Neuron (in vitro differentiated cells): ENCODE data around the gene INSYN2A.

Experiments used
- H2AFZ ChIP-seq: one replicate; pipeline ENCODE4 v1.6.1; 2013; ENCODE audit warnings: low read depth, mild to moderate bottlenecking, inconsistent platforms, low read length, moderate library complexity
- H3K27me3 ChIP-seq: one replicate; pipeline ENCODE4 v1.6.1; 2013; ENCODE audit warnings: low read length; ENCODE audit not compliant: insufficient read depth
- H3K36me3 ChIP-seq: one replicate; pipeline ENCODE4 v1.6.1; 2013; ENCODE audit warnings: low read length; ENCODE audit not compliant: insufficient read depth
- H3K4me1 ChIP-seq: one replicate; pipeline ENCODE4 v1.6.1; 2013; ENCODE audit warnings: low read length; ENCODE audit not compliant: insufficient read depth
- H3K4me3 ChIP-seq: 2 replicates; pipeline ENCODE4 v1.5.1; 2013; ENCODE audit warnings: mild to moderate bottlenecking, low read length, moderate library complexity
- H3K9me3 ChIP-seq: one replicate; pipeline ENCODE4 v1.6.1; 2013; ENCODE audit warnings: low read length

Gene INSYN2A

DNA sequence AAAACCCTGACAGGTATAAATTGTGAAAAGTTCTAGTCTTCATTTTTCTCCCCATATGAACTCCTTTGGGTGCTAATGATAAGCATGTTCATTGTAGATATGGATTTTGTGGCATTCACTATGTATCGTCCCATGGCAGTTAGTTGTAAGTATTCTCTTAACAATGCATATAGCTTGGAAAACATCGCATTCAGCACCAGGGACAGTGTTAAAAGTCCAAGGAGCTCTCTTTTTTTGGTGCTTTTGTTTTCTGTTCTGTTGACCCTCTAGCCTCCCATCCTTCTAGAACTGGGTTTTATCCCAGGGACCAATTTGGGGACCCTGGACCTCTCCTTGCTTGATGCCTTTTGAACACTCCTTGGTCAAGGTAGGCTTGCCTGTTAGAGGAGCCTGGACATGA, 37.7 kb downstream of the INSYN2A start:
- no peak overlapping the region for H2AFZ ChIP-seq
- H3K27me3 ChIP-seq, result no peaks in the 10 kb centered on the region
- peaks cover 8% of the 10 kb centered on the region for H3K4me1 ChIP-seq
- no peaks in the 10 kb centered on the region for H3K36me3 ChIP-seq
- no peaks in the 10 kb centered on the region for H3K9me3 ChIP-seq
- no peak overlapping the region for H3K4me3 ChIP-seq

DNA sequence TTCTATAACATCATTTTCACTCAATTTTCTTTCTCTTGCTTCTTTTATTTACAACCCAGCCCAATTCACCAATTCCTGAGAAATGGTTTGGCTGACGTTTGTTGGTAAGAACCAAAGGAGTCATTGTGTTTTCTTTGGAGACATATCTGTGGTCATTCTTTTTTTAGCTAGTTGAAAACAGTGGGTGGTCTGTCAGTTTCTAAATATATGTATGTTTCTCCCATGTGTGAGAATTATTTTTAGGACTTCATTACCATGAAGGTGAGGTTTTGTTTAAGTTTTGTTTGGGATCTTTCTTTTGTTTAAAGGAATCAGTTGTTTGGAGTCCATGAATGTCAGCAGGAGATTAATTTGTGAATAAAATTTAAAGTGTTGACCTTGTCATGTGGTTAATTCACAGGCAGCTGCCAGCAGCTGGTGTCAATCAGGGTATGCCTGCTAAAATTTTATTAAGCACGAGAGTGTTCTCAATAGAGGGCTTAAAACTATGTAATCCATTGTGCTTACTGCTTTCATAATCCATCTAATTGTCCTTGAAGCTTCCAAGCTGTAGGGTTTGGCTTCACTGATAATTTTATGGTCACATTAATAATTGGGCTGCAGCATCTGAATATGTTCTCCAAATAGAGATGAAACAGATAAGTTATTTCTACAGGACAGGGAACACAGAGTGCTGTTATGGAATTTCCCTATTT, 38.7 kb downstream of the INSYN2A start:
- Histone ChIP-seq H3K4me3 (no peak overlapping the region), H3K27me3 (no peaks in the 10 kb centered on the region), H3K4me1 (peaks cover 8% of the 10 kb centered on the region), H2AFZ (no peak overlapping the region), H3K36me3 (no peaks in the 10 kb centered on the region), H3K9me3 (no peaks in the 10 kb centered on the region)

DNA sequence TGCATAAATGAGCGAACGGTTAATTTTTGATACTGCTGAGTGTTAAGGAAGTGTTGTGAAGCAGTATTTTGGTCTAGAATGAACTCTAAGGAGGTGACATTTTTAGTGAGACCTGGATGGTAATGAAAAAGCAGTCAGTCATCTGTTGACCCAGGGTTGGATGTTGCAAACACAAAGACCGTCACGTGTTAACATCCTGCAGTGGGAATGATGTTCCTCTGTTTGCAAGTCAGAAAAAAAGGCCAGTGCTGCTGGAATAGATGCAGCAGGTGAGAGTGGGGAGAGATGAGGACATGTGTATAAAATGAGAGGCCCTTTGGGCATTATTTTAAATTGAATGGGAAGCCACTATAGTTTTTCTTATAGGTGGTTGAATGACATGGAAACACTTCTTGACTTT, 39.3 kb downstream of the INSYN2A start:
- Histone ChIP-seq H3K9me3 (no peaks in the 10 kb centered on the region), H3K27me3 (no peaks in the 10 kb centered on the region), H3K4me1 (peaks cover 8% of the 10 kb centered on the region), H3K4me3 (no peak overlapping the region), H2AFZ (no peak overlapping the region), H3K36me3 (no peaks in the 10 kb centered on the region)

- H3K4me1 ChIP-seq, result peaks cover 8% of the 10 kb centered on the region
- no peaks in the 10 kb centered on the region for H3K36me3 ChIP-seq
Observed at GRCh38 chr10:127154831-127155620, 41.4 kb downstream of the INSYN2A start.

GRCh38 chr10:127153181-127153580, 43.2 kb downstream of the INSYN2A start:
- Histone ChIP-seq H3K36me3 (no peaks in the 10 kb centered on the region), H3K4me3 (no peak overlapping the region), H2AFZ (no peak overlapping the region), H3K9me3 (no peaks in the 10 kb centered on the region), H3K4me1 (peaks cover 18% of the 10 kb centered on the region), H3K27me3 (no peaks in the 10 kb centered on the region)

More at GRCh38 chr10:127154831-127155620, 41.4 kb downstream of the INSYN2A start:
- Histone ChIP-seq H3K9me3 (no peaks in the 10 kb centered on the region), H3K27me3 (no peaks in the 10 kb centered on the region), H3K4me3 (no peak overlapping the region), H2AFZ (no peak overlapping the region)

- no peak overlapping the region for H3K4me3 ChIP-seq
- no peaks in the 10 kb centered on the region for H3K9me3 ChIP-seq
- no peaks in the 10 kb centered on the region for H3K36me3 ChIP-seq
- no peak overlapping the region for H2AFZ ChIP-seq
- H3K27me3 ChIP-seq, result no peaks in the 10 kb centered on the region
- H3K4me1 ChIP-seq, result peaks cover 16% of the 10 kb centered on the region
Observed at GRCh38 chr10:127151981-127152699, 44.3 kb downstream of the INSYN2A start.

GRCh38 chr10:127151541-127151940, 44.9 kb downstream of the INSYN2A start:
- Histone ChIP-seq H2AFZ (no peak overlapping the region), H3K36me3 (no peaks in the 10 kb centered on the region), H3K4me1 (peaks cover 19% of the 10 kb centered on the region), H3K27me3 (no peaks in the 10 kb centered on the region), H3K4me3 (no peak overlapping the region), H3K9me3 (no peaks in the 10 kb centered on the region)

- no peak overlapping the region for H3K4me3 ChIP-seq
Observed at GRCh38 chr10:127150136-127150535, 46.3 kb downstream of the INSYN2A start.

GRCh38 chr10:127149501-127150081, 46.8 kb downstream of the INSYN2A start:
- Histone ChIP-seq H3K4me1 (peaks cover 27% of the 10 kb centered on the region), H2AFZ (no peak overlapping the region), H3K36me3 (no peaks in the 10 kb centered on the region), H3K9me3 (no peaks in the 10 kb centered on the region), H3K27me3 (no peaks in the 10 kb centered on the region), H3K4me3 (no peak overlapping the region)

More at GRCh38 chr10:127150136-127150535, 46.3 kb downstream of the INSYN2A start:
- Histone ChIP-seq H3K9me3 (no peaks in the 10 kb centered on the region), H3K36me3 (no peaks in the 10 kb centered on the region), H3K4me1 (peaks cover 27% of the 10 kb centered on the region), H2AFZ (no peak overlapping the region), H3K27me3 (no peaks in the 10 kb centered on the region)

DNA sequence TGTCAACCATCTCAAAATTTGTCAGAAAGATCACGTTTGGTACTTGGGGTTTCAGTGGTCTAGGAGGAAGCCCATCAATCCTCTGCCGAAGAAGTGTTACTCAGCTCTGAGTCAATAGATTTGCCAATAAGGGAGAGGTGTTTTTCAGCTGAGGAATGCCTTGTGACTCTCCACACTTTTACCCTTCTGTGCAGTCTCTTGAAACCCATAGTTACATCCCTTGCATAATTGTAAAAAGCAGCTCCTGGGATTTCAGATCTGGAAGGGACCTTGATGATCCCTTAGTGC, 47.5 kb downstream of the INSYN2A start:
- H3K9me3 ChIP-seq, result no peaks in the 10 kb centered on the region
- no peaks in the 10 kb centered on the region for H3K27me3 ChIP-seq
- H3K4me3 ChIP-seq, result no peak overlapping the region
- H2AFZ ChIP-seq, result no peak overlapping the region
- peaks cover 33% of the 10 kb centered on the region for H3K4me1 ChIP-seq
- no peaks in the 10 kb centered on the region for H3K36me3 ChIP-seq

GRCh38 chr10:127148066-127148932, 48.1 kb downstream of the INSYN2A start:
- Histone ChIP-seq H3K4me1 (peaks cover 38% of the 10 kb centered on the region), H2AFZ (no peak overlapping the region), H3K9me3 (no peaks in the 10 kb centered on the region), H3K36me3 (no peaks in the 10 kb centered on the region), H3K27me3 (no peaks in the 10 kb centered on the region), H3K4me3 (no peak overlapping the region)

DNA sequence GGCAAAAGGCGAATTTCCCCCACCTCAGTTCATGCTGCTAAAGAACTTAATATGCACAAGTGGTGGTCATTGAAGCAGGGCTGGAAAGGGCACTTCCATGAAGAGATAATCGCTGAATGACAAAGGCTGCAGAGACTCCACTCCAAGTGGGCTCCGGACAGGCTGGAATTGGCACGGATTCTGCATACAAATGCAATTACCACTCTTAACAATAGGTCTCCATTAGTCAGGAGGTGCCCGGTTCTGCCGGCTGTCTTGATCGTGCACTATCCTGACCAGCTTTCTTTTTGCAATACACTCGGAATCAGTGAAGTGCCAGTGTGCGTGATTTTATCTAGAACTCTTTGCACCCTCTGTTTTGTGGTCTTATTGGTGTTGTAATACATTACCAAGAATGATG, 49.7 kb downstream of the INSYN2A start:
- peaks cover 48% of the 10 kb centered on the region for H3K4me1 ChIP-seq
- H3K27me3 ChIP-seq, result no peaks in the 10 kb centered on the region
- no peak overlapping the region for H2AFZ ChIP-seq
- H3K4me3 ChIP-seq, result no peak overlapping the region
- no peaks in the 10 kb centered on the region for H3K36me3 ChIP-seq
- H3K9me3 ChIP-seq, result no peaks in the 10 kb centered on the region
